ENCODE data around the gene OR2G2.

The OR2G2 gene, protein sequence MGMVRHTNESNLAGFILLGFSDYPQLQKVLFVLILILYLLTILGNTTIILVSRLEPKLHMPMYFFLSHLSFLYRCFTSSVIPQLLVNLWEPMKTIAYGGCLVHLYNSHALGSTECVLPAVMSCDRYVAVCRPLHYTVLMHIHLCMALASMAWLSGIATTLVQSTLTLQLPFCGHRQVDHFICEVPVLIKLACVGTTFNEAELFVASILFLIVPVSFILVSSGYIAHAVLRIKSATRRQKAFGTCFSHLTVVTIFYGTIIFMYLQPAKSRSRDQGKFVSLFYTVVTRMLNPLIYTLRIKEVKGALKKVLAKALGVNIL

DNA sequence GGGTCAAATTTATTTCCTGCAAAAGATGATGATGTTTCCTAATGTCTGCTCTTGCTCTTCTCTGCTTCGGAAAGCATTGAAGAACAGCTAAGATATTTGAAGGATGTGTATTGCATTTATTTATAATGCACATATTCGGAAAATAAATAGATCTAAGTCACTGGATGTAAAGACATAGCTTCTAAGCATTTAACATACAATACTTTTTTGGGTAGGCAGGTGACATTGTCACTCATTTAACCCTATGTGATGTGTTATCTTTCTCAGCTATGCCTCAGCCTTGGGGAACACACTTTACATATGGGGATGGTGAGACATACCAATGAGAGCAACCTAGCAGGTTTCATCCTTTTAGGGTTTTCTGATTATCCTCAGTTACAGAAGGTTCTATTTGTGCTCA, at the start of gene OR2G2:
TSS of gene OR2G2 (plus strand) at position 301 of the 400 bp plus-strand sequence. CDS start at position 301, 0 bp downstream.
- H3K36me3 ChIP-seq (ENCODE audit: control insufficient read depth, insufficient read depth, low read length) = no peaks in the 10 kb centered on the region
- no peak for DNase-seq (ENCODE audit: extremely low read depth, insufficient read length)
- TF ChIP-seq, protein P1, sequence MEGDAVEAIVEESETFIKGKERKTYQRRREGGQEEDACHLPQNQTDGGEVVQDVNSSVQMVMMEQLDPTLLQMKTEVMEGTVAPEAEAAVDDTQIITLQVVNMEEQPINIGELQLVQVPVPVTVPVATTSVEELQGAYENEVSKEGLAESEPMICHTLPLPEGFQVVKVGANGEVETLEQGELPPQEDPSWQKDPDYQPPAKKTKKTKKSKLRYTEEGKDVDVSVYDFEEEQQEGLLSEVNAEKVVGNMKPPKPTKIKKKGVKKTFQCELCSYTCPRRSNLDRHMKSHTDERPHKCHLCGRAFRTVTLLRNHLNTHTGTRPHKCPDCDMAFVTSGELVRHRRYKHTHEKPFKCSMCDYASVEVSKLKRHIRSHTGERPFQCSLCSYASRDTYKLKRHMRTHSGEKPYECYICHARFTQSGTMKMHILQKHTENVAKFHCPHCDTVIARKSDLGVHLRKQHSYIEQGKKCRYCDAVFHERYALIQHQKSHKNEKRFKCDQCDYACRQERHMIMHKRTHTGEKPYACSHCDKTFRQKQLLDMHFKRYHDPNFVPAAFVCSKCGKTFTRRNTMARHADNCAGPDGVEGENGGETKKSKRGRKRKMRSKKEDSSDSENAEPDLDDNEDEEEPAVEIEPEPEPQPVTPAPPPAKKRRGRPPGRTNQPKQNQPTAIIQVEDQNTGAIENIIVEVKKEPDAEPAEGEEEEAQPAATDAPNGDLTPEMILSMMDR (IDR thresholded peaks at IDR 0.05; ENCODE audit: insufficient read depth, low read length, poor library complexity, severe bottlenecking) = no peak
- no peak within 1 kb of the TSS for H3K4me3 ChIP-seq (replicated peaks; ENCODE audit: low read depth, low read length)
- no peaks in the 10 kb centered on the region for H3K27me3 ChIP-seq (replicated peaks; ENCODE audit: control insufficient read depth, insufficient read depth, low read length)

DNA sequence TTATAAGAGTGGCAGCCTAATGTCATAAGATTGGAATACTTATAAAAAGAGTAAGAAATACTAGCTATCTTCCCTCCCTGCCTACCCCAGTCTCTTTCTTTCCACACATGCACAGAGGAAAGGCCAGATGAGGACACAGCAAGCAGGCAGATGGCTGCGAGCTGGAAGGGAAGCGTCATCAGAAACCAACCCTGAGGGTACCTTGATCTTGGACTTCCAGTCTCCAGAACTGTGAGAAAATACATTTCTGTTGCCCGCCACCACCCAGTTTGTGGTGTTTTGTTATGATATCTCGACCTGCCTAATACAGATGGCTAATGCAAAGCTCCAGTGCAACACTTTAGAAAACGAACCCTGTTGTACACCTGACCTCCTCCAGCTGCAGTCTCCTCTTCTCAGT, 49.6 kb upstream of the OR2G2 start:
- Histone ChIP-seq H3K4me3 (replicated peaks; ENCODE audit: low read depth, low read length) (no peak overlapping the region), H3K36me3 (ENCODE audit: control insufficient read depth, insufficient read depth, low read length) (no peaks in the 10 kb centered on the region), H3K27me3 (replicated peaks; ENCODE audit: control insufficient read depth, insufficient read depth, low read length) (no peaks in the 10 kb centered on the region)
- DNase-seq (ENCODE audit: extremely low read depth, insufficient read length) = no peak
- TF ChIP-seq, protein P1 (IDR thresholded peaks at IDR 0.05; ENCODE audit: insufficient read depth, low read length, poor library complexity, severe bottlenecking) = no peak

DNA sequence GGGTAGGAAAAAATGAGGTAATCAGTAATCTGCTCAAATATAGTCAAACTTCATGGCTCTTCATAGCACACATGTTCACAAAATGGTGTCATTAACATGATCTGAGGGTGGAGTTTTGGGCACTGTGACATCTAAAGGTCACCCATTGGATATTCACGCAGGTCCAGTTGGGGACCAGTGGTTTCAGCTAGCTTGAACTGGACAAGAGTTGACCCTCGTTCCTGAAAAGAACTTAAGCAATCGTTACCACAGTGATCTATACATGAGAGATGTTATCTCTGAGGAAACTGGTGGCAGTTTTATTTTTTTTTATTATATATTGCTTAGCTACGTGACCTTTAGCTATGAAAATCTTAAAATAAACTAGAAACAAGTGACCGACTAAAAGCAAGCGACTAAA, 48.9 kb upstream of the OR2G2 start:
- H3K36me3 ChIP-seq (ENCODE audit: control insufficient read depth, insufficient read depth, low read length) = no peaks in the 10 kb centered on the region
- TF ChIP-seq, protein P1 (IDR thresholded peaks at IDR 0.05; ENCODE audit: insufficient read depth, low read length, poor library complexity, severe bottlenecking) = no peak
- no peak for DNase-seq (ENCODE audit: extremely low read depth, insufficient read length)

DNA sequence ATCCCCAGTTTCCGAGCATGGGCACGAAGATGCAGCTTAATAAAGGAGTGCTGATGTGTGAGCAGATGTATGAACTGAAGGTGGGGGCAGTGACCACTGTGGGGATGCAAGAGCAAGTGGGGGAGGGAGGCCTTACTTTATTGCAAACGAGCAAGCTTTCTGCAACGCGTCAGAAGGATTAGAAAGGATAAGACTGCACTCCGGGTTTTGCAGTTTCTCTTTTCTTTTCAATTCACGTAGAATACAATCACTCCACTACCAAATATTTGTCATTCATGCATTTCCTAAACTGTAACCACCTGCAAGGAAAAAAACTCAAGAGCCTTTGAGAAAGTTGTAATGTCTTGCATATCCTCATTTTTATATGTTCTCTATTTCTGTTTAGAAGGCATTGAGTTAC, 47.6 kb upstream of the OR2G2 start:
- DNase-seq (ENCODE audit: extremely low read depth, insufficient read length) = no peak
- Histone ChIP-seq H3K36me3 (ENCODE audit: control insufficient read depth, insufficient read depth, low read length) (no peaks in the 10 kb centered on the region), H3K27me3 (replicated peaks; ENCODE audit: control insufficient read depth, insufficient read depth, low read length) (no peaks in the 10 kb centered on the region), H3K4me3 (replicated peaks; ENCODE audit: low read depth, low read length) (no peak overlapping the region)
- TF ChIP-seq, protein P1 (IDR thresholded peaks at IDR 0.05; ENCODE audit: insufficient read depth, low read length, poor library complexity, severe bottlenecking) = no peak

More for the DNA sequence above, 48.9 kb upstream of the OR2G2 start:
- Histone ChIP-seq H3K27me3 (replicated peaks; ENCODE audit: control insufficient read depth, insufficient read depth, low read length) (no peaks in the 10 kb centered on the region), H3K4me3 (replicated peaks; ENCODE audit: low read depth, low read length) (no peak overlapping the region)

DNA sequence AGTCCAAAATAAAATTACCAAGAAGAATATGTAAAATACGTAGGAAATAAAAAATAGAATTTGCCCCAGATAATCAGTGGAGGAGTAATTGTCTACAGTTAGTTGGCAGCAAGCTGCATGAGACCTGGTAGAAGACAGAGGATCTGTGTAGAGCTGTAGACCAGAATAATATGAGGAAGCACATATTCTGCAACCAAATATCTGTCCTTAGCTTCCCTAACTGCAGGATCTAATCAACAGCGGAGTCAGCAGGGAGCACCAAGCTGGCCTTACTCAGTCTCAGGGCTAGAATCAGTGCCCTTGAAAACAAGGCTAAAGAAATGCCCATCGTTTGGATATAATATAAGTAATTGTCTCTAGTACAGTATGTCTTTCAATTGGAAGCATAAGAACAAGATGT, 45.3 kb upstream of the OR2G2 start:
- H3K4me3 ChIP-seq (replicated peaks; ENCODE audit: low read depth, low read length) = no peak overlapping the region
- TF ChIP-seq, protein P1 (IDR thresholded peaks at IDR 0.05; ENCODE audit: insufficient read depth, low read length, poor library complexity, severe bottlenecking) = no peak
- no peaks in the 10 kb centered on the region for H3K27me3 ChIP-seq (replicated peaks; ENCODE audit: control insufficient read depth, insufficient read depth, low read length)
- H3K36me3 ChIP-seq (ENCODE audit: control insufficient read depth, insufficient read depth, low read length) = no peaks in the 10 kb centered on the region
- no peak for DNase-seq (ENCODE audit: extremely low read depth, insufficient read length)
